Activated CD8-positive, alpha-beta memory T cell treated with anti-CD3 and anti-CD28 coated beads for 48 hours (primary cell): ENCODE measurements around the gene PRR33.
"Not testable (repeated sequence)": the region's sequence is repeated elsewhere in the genome, so short reads cannot be mapped to it uniquely, and the experiment has no call there.

Experiments used
- DNase-seq, 3 experiments: peaks; one replicate each; pipeline ENCODE4 v3.0.0-alpha.2; 2020; ENCODE audit warnings: low read depth in 2 of 3, low spot score in 2 of 3

The PRR33 gene

DNA sequence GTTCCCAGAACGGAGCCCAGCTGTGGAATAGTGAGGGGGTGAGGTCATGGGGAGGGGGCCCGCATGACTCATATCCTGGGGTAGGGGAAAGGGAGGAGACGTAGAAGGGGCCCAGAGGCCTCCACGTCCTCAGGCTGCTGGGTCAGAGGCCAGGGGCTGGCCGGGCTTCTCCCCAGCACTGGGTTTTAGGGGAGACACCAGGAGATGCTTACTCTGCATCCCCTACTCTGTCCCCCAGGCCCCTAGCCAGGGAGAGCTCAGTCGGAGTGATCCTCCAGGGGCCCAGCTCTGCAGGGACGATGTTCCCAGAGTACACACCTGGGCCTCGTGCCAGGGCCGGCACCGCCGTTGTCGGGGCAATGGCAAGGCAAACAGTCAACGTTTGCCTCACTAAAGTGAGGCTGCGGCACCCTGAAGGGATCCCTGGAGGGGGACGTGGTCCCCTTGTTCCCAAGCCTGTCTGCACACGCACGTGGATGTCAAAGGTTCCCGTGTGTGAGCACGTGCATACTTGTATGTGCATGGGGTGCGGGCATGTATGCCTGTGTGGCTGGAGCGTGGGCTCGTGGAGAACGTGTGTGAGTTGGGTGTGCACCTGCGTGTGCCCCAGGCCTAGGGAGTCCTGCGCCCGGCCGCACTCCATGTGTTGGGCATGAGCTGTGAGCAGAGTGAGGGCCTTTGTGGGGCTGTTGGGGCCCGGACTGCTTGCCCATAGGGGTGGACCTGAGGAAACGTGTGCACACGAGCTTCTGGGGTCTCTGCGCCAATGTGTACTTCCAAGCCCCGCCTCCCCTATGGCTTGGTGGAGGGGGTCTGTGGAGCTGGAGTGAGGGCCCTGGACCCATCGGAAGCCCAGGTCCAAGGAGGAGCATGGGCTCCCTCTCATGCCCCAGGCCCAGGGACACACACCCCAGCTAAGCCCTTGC, 14.2 kb downstream of the PRR33 start:
- no peak for DNase-seq

- DNase-seq = peak in 1 of 3 experiments; percentile 8
These were observed 15.2 kb downstream of the PRR33 start for GRCh38 chr11:1876361-1877063.

GRCh38 chr11:1875851-1876301, 15.8 kb downstream of the PRR33 start:
- not testable (repeated sequence) for DNase-seq

DNA sequence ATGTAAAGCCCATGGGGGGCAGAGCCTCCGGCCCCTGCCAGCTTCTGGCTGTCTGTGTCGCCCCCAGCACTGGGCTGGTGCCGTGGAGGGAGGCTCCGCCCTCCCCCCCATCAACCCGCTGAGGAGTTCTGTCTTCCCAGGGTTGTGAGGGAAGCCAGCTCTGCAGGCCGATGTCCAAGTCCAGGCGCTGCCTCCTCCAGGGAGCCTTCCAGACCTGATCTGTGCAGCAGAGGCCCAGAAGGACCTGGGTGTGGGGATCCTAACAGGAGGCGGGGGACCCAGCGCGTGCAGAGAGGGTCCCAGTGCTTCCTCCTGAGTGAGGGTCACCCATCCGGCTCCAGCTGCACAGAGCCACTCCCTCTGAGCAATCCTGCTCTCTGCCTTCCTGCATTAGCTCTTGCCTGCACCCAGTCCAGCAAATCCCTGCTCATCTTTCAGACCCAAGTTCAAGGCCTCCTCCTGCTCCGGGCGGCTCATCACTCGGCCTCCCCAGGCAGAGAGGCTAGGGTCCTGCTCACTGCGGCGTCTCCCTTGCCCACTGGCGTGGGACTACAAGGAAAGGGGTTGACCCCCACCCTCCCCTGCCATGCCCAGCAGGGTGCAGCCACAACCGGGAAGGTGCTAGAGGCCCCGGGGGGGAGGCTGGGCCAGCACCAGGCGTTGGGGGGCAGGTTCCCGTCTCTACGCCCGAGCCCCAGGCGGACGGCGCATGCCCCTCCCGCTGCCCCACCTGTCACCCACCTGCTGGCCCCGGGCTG, 16.4 kb downstream of the PRR33 start:
- no peak for DNase-seq

GRCh38 chr11:1874441-1875092, 17.1 kb downstream of the PRR33 start:
- not testable (repeated sequence) for DNase-seq

DNA sequence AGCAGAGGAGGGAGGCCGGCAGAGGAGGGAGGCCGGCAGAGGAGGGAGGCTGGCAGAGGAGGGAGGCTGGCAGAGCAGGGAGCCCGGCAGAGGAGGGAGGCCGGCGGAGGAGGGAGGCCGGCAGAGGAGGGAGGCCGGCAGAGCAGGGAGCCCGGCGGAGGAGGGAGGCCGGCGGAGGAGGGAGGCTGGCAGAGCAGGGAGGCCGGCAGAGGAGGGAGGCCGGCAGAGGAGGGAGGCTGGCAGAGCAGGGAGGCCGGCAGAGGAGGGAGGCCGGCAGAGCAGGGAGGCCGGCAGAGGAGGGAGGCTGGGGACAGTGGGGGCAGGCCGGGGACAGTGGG, 17.9 kb downstream of the PRR33 start:
- not testable (repeated sequence) for DNase-seq

- DNase-seq = no peak
These were observed 18.5 kb downstream of the PRR33 start for GRCh38 chr11:1873048-1873812.

GRCh38 chr11:1872267-1872985, 19.3 kb downstream of the PRR33 start:
- no peak for DNase-seq

DNA sequence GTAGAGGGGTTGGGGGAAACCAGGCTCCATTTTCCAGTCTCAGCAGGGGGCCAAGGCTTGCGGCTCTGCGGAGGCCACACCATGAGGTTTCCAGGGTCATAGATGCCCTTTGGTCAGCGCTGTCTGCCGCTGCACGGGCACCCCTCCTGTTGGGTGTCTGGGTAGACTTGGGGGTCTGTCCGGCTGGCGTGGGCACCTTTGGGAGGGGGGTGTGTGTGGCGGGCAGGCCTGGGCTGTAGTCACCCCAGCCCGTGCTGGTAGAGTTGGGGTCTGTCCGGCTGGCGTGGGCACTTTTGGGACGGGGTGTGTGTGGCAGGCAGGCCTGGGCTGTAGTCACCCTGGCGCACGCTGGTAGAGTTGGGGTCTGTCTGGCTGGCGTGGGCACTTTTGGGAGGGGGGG, 20.2 kb downstream of the PRR33 start:
- DNase-seq = no peak

DNA sequence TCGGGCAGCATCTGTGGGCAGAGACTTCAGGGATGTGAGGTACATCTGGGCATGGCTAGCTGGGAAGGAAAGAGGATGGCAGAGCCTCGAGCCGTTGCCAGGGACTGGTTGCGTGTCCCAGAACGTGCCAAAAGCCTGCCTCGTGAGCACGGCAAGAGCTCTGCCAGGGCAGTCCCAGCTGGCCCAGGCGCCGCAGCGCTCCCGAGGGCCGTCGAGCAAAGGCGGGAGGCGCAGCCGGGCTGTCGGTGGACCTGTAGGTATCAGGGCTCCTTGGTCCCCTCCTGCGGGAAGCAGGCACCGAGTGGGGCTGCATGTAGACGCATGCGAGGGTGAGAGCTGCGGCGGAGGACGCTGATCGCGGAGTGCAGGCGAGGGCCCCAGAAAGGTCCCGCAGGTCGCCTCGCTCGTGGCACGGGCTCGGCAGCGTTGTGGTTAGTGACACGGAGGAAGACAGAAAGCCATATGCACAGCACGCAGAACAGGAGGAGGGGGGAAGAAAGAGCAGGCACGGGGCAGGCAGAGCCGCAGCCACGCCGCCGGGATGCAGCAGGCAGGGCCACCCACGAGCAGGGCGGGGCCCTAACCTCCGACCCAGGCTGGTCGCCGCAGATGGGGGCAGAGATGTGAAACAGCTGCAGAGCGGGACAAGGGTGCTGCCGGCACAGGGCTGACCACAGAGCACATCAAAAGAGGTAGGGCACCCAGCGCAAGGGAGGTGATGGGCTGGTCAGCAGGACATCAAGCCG, 20.8 kb downstream of the PRR33 start:
- no peak for DNase-seq

GRCh38 chr11:1870326-1870696, 21.4 kb downstream of the PRR33 start:
- DNase-seq = no peak

DNA sequence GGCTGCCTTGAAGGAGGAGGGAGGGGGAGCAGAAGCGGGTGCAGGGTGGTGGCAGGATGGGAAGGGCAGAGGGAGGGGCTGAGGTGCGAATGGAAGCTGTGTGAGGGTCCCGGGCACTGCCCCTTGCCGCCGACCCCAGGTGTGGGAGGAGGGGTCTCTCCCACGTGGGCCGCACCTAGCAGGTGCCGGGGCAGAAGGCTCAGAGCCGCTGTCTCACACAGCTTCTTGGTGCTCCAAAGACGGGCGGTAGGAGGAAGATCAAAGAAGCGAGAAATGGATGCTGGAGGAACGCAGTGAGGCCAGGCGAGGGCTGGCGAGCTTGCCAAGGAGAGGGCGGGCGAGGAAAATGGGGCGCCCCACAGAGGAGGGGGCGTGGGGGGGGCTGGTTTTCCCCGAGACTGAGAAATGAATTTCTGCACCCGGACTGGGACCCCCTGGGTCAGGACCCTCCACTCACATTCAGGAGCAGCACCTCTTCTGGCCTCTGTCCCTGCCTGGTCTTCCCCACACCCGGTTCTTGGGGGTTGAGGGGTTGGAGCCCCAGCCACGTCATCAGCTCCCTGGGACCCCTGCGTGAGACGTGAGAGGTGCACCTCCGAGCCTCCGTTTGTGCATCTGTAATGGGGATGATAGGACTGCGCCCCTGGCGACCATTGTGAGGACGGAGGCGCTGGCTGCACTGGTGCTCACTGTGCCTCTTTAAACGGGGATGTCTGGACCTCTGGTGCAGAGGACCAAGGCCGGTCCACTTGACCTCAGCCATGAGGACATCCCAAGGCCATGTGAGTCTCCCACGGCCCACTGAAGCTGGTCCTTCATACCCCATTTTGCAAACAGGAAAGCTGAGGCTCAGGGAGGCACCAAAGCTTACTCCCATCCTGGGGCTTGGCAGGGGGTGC, 22.0 kb downstream of the PRR33 start:
- DNase-seq = no peak

DNA sequence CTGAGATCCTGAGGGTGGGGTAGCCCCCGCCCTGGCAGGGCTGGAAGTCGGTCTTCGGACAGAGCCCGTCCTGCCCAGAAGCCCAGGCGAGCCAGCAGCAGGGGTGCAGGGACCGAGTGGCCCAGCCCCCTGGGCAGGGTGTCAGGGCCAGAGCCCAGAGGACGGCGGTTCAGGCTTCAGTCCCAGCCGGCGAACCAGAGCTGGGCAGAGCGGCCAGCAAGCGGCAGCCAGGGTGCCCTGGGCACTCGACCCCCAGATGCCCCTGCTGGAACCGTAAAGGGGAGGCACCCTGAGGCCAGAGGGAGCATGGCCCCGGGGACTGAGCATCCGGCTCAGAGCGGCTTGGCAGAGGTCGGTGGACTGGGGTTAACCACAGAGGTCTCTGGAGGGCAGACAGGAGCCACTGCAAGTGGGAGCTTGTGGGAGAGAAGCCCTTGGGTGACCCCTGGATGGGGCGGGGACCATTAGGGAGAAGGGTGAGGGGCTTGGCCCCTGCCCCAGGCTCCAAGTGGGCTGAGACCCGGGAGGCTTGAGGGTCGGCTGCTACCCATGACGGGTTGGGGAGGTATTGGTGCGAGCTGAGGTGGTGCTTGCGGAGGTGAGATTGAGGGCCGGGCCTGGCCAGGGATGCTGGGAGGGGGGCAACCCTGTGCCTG, 22.9 kb downstream of the PRR33 start:
- no peak for DNase-seq

DNA sequence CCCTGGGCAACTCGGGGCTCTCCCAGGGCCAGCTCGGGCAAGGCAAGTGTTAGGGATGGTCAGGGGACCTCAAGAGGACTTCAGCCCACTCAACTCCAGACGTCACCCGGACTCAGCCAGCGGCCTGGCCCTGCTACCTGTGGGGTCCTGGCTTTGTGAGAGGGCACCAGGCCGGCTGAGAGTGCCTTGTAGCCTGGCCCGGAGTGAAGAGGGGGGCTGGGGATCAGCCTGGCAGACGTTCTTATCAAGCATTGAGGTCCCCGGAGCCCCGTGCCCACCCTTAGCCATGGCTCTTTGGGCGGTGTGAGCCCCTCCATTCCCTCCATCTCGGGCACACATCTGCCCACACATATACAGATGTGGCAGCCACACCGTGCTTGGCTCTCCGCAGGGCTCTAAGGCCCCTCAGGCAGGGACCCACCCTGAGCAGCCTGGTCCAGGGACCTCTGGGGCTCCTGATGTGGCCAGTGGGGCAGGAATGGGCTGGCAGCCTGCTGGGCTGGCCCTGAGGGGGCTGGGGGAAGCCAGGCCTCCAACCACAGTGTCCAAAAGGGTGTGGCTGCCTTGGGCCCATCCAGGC, 23.5 kb downstream of the PRR33 start:
- no peak for DNase-seq

GRCh38 chr11:1867381-1867780, 24.3 kb downstream of the PRR33 start:
- DNase-seq = no peak

- no peak for DNase-seq
These were observed 24.9 kb downstream of the PRR33 start for GRCh38 chr11:1866776-1867175.

DNA sequence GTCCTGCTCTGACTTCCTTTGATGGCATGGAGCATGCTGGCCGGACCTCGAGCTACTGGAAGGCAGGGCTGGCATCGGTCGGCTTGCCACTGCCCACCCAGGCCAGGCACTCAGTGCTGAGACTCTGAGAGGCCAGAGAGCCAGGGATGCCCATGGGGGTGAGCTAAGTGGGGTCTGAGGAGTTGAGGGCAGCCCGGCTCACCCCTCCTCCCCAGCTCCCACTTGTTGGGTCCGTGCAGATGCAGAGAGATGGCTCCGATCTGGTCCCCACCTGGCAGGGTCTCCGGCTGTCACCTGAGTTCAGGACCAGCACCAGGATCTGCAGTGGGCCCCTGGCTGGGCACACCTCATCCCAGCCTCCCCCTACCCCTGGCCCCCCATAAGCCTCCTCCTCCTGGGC, 25.5 kb downstream of the PRR33 start:
- DNase-seq = no peak
